DOHH2 (cell line): ENCODE measurements around the gene FNDC3B.

Experiments used
- H3F3A ChIP-seq: fragments of 200-600 bp; sonication (generic), shearing (Covaris generic); 2 replicates; pipeline ENCODE4 v1.6.0; 2016; ENCODE audit warnings: antibody characterized with exemption, mild to moderate bottlenecking; ENCODE audit not compliant: control insufficient read depth, insufficient read depth
- H3K27ac ChIP-seq: fragments of 200-600 bp; sonication (generic); 2 replicates; pipeline ENCODE4 v1.5.1; 2014; ENCODE audit warnings: low read depth, mild to moderate bottlenecking, low read length, moderate library complexity
- H3K27me3 ChIP-seq: fragments of 200-600 bp; sonication (generic); 2 replicates; pipeline ENCODE4 v1.6.1; 2014; ENCODE audit warnings: mild to moderate bottlenecking, low read length, mixed read lengths; ENCODE audit not compliant: control insufficient read depth
- H3K36me3 ChIP-seq: fragments of 200-600 bp; sonication (generic); 2 replicates; pipeline ENCODE4 v1.6.1; 2014; ENCODE audit warnings: mild to moderate bottlenecking, low read length, moderate library complexity, mixed read lengths; ENCODE audit not compliant: control insufficient read depth
- H3K4me1 ChIP-seq: fragments of 200-600 bp; sonication (generic); 2 replicates; pipeline ENCODE4 v1.6.1; 2014; ENCODE audit warnings: mild to moderate bottlenecking, low read length, mixed read lengths; ENCODE audit not compliant: control insufficient read depth
- H3K4me2 ChIP-seq: fragments of 200-600 bp; sonication (generic); 2 replicates; pipeline ENCODE4 v1.6.0; 2014; ENCODE audit warnings: mild to moderate bottlenecking, low read length, moderate library complexity
- H3K4me3 ChIP-seq: fragments of 200-600 bp; sonication (generic); 2 replicates; pipeline ENCODE4 v1.5.1; 2014; ENCODE audit warnings: mild to moderate bottlenecking, low read length, mixed read lengths
- H3K79me2 ChIP-seq: fragments of 200-600 bp; sonication (generic); 2 replicates; pipeline ENCODE4 v1.6.1; 2014; ENCODE audit warnings: mild to moderate bottlenecking, low read length, mixed read lengths; ENCODE audit not compliant: control insufficient read depth
- H3K9me2 ChIP-seq: fragments of 200-600 bp; sonication (generic); replicated peaks from 2 replicates; pipeline ENCODE4 v1.6.1; 2014; ENCODE audit warnings: mild to moderate bottlenecking, low read length, mixed read lengths; ENCODE audit not compliant: control insufficient read depth
- H3K9me3 ChIP-seq: fragments of 200-600 bp; sonication (generic); 2 replicates; pipeline ENCODE4 v1.6.1; 2014; ENCODE audit warnings: antibody characterized with exemption, low read length, mixed read lengths; ENCODE audit not compliant: control insufficient read depth, insufficient read depth
- H4K20me1 ChIP-seq: fragments of 200-600 bp; sonication (generic); 2 replicates; pipeline ENCODE4 v1.6.0; 2014; ENCODE audit warnings: low read depth, mild to moderate bottlenecking, antibody characterized with exemption, low read length, moderate library complexity; ENCODE audit not compliant: control insufficient read depth, insufficient read depth
- CTCF ChIP-seq: fragments of 200-600 bp; sonication (generic); IDR thresholded peaks from one replicate; pipeline ENCODE4 v1.5.1; 2014; ENCODE audit warnings: antibody characterized with exemption, mild to moderate bottlenecking, low read depth, low read length; ENCODE audit not compliant: poor library complexity, severe bottlenecking
- EZH2phosphoT487 ChIP-seq: fragments of 200-600 bp; sonication (generic); IDR thresholded peaks from 2 replicates; pipeline ENCODE4 v1.6.1; 2017; ENCODE audit warnings: borderline replicate concordance, mild to moderate bottlenecking, antibody characterized with exemption, low read length, moderate library complexity, mixed read lengths

Gene FNDC3B

GRCh38 chr3:172086071-172086470, 46.7 kb downstream of the FNDC3B start:
- Histone ChIP-seq H3K27me3 (no peaks in the 10 kb centered on the region), H3K9me2 (no peaks in the 10 kb centered on the region), H3K36me3 (no peaks in the 10 kb centered on the region), H4K20me1 (no peaks in the 10 kb centered on the region; the same call in 1 of the 2 replicates), H3K4me2 (no peak overlapping the region), H3K4me3 (no peak overlapping the region), H3K4me1 (0 out of 2 replicates have a peak, but pooled peaks cover 2% of the 10 kb centered on the region), H3K9me3 (no peaks in the 10 kb centered on the region), H3K79me2 (no peaks in the 10 kb centered on the region), H3F3A (no peaks in the 10 kb centered on the region), H3K27ac (no peak overlapping the region)
- TF ChIP-seq EZH2phosphoT487 (no peak), CTCF (no peak)

GRCh38 chr3:172087198-172087597, 47.8 kb downstream of the FNDC3B start:
- Histone ChIP-seq H3K4me1 (peaks cover 6% of the 10 kb centered on the region; the same call in 1 of the 2 replicates), H3K79me2 (no peaks in the 10 kb centered on the region), H3K9me2 (no peaks in the 10 kb centered on the region), H3K27me3 (no peaks in the 10 kb centered on the region), H3K27ac (no peak overlapping the region), H3F3A (no peaks in the 10 kb centered on the region), H3K4me3 (no peak overlapping the region), H3K9me3 (no peaks in the 10 kb centered on the region), H3K4me2 (no peak overlapping the region), H4K20me1 (no peaks in the 10 kb centered on the region; the same call in 1 of the 2 replicates), H3K36me3 (no peaks in the 10 kb centered on the region)
- TF ChIP-seq CTCF (no peak), EZH2phosphoT487 (no peak)

- TF ChIP-seq CTCF = no peak
- no peak for TF ChIP-seq EZH2phosphoT487
- H3K4me1 ChIP-seq = peaks cover 6% of the 10 kb centered on the region; the same call in 1 of the 2 replicates
- H3K27ac ChIP-seq = no peak overlapping the region
- no peak overlapping the region for H3K4me2 ChIP-seq
- H3K9me3 ChIP-seq = no peaks in the 10 kb centered on the region
- no peaks in the 10 kb centered on the region; the same call in 1 of the 2 replicates for H4K20me1 ChIP-seq
- H3K4me3 ChIP-seq = no peak overlapping the region
- H3K9me2 ChIP-seq = no peaks in the 10 kb centered on the region
- H3K27me3 ChIP-seq = no peaks in the 10 kb centered on the region
- H3F3A ChIP-seq = no peaks in the 10 kb centered on the region
- no peaks in the 10 kb centered on the region for H3K79me2 ChIP-seq
- H3K36me3 ChIP-seq = no peaks in the 10 kb centered on the region
Measured at GRCh38 chr3:172087602-172088580, 48.5 kb downstream of the FNDC3B start.
